Stomach (tissue), 4 donors: ENCODE results near the gene ATP2A3.

Experiments
- CTCF ChIP-seq, 7 experiments: fragments of 450-650 bp in 4 of 7; fragments of 200-600 bp in 3 of 7; sonication (generic) in 3 of 7; IDR thresholded peaks; one replicate each; pipeline ENCODE4 v1.5.1; 2016 to 2019; ENCODE audit warnings: antibody characterized with exemption in 7 of 7, control low read depth in 2 of 7, mild to moderate bottlenecking in 1 of 7
- EP300 ChIP-seq: sonication (generic); formaldehyde crosslinking; IDR thresholded peaks from one replicate; pipeline ENCODE4 v1.6.1; 2017; ENCODE audit warnings: antibody characterized with exemption
- POLR2A ChIP-seq, 4 donors: fragments of 450-650 bp; IDR thresholded peaks; one replicate each; pipeline ENCODE4 v1.6.1; 2016; ENCODE audit warnings: antibody characterized with exemption in 4 of 4, control low read depth in 2 of 4, mild to moderate bottlenecking in 1 of 4, moderate library complexity in 1 of 4
- POLR2AphosphoS5 ChIP-seq, 3 donors: sonication (generic); formaldehyde crosslinking; IDR thresholded peaks; one replicate each; pipeline ENCODE4 v1.6.1; 2016; ENCODE audit warnings: antibody characterized with exemption in 3 of 3

GRCh38 chr17:3986270-3986938 lies 22.2 kb upstream of the ATP2A3 start:
- no peak for TF ChIP-seq CTCF (IDR thresholded peaks at IDR 0.05)
- TF ChIP-seq POLR2A (IDR thresholded peaks at IDR 0.05), result no peak
- TF ChIP-seq POLR2AphosphoS5 (IDR thresholded peaks at IDR 0.05), result no peak
- no peak for TF ChIP-seq EP300
